Right lobe of liver (tissue), 6 donors: ENCODE results near the gene ALK. TPM values are rescaled to one million over a fixed set of nuclear protein-coding genes. Genes with fewer than 3 reads are reported as not detected.

ENCODE experiments used
- ATAC-seq, 4 donors: fragments of 200-7000 bp; cut with Tn5 transposase; one replicate each; pipeline ENCODE4 v1.9.1; 2020; ENCODE audit warnings: mild to moderate bottlenecking in 4 of 4, moderate library complexity in 4 of 4
- DNase-seq, 3 donors: peaks; one replicate each; pipeline ENCODE4 v3.0.0-alpha.2; 2020
- H3K27ac ChIP-seq, 3 donors: fragments of 200-600 bp; one replicate each; pipeline ENCODE4 v1.8.0; 2022
- H3K27me3 ChIP-seq, 2 donors: fragments of 200-600 bp; one replicate each; pipeline ENCODE4 v1.8.0; 2022
- H3K36me3 ChIP-seq, 4 donors: fragments of 200-600 bp; sonication (generic) in 1 of 4; one replicate each; pipeline versions ENCODE4 v1.5.1 to v1.8.0; 2017 to 2022; ENCODE audit warnings: control low read depth in 1 of 4
- H3K4me1 ChIP-seq, 4 donors: fragments of 200-600 bp; sonication (generic) in 1 of 4; one replicate each; pipeline versions ENCODE4 v1.5.1 to v1.8.0; 2017 to 2022; ENCODE audit warnings: control low read depth in 1 of 4
- H3K4me3 ChIP-seq, 3 donors: fragments of 200-600 bp; one replicate each; pipeline ENCODE4 v1.8.0; 2022
- H3K9me3 ChIP-seq, 4 donors: fragments of 200-600 bp; sonication (generic) in 1 of 4; one replicate each; pipeline versions ENCODE4 v1.5.1 to v1.8.0; 2017 to 2022; ENCODE audit warnings: control low read depth in 1 of 4
- POLR2A ChIP-seq: fragments of 450-650 bp; IDR thresholded peaks from one replicate; pipeline ENCODE4 v1.6.1; 2017; ENCODE audit warnings: antibody characterized with exemption, mild to moderate bottlenecking
- WGBS: methylation state at CpG from one replicate; pipeline ENCODE4 v1.1.6; 2018; ENCODE audit warnings: low coverage, low lambda C conversion rate; ENCODE audit not compliant: insufficient coverage; ENCODE audit errors: missing lambda C conversion rate; 5-methylcytosine and 5-hydroxymethylcytosine counted together
- intact Hi-C, 2 donors: fragments of 100-400 bp; cut with DNase I; formaldehyde crosslinking; loops; one replicate each; pipeline versions ENCODE4 v1.11.2 to v1.14.1; 2022
- total RNA-seq, 6 experiments: library from RNA; depleted of rRNA in 2 of 6; stranded (reverse); fragments of >200 nt in 2 of 6; fragmentation: NEBNext Ultra II Directional in 3 of 6; extraction: Animal tissue kit (Norgen Biotek cat#: 25700) in 3 of 6; gene quantifications; one replicate each; pipeline versions ENCODE4 v1.1.0 to v1.2.4, GENCODE V29; 2016 to 2023
- TF ChIP-seq, protein P1 (sequence below), 4 donors: fragments of 200-600 bp in 3 of 4; fragments of 450-650 bp in 1 of 4; IDR thresholded peaks; one replicate each; pipeline versions ENCODE4 v1.5.1 to v1.8.0; 2016 to 2022; ENCODE audit warnings: antibody characterized with exemption in 4 of 4, mild to moderate bottlenecking in 2 of 4
- donor health status: DM: no; HTN: yes; CAD: no.
- donor health status: DM: no; HTN: no; CAD: no.
- donor health status: DM: no; HTN: no; CAD: no.
- donor health status: DM: no; HTN: yes; CAD: no.
- donor health status: DM: no; HTN: yes; CAD: no.

ALK gene
- total RNA-seq, 6 experiments from 2014 or later, result 0.04 to 0.06 TPM; not detected in 4

DNA sequence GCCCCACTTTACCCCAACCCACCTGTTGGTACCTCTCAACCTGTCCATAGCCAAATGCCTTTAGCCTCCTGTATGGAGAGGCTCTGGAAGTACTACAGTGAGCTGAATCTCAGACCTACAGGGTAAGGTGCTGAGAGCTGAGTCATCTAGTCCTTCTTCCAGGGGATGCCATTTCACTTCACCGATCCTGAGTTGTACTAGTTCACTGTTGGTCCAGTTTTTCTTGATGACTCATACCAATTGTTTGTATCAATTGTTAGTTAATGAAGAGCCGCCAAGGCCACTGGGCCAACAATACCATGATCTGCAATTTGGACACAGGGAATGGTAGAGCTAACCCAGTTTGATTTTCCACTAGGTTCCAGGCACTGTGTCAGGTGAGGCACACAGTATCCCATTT is 549.2 kb downstream of the ALK start:
- 60% methylated on average over 1 of the region's 2 CpGs for whole genome bisulfite sequencing
- no peaks in the 10 kb centered on the region for H3K36me3 ChIP-seq
- ATAC-seq (no peak), DNase-seq (no peak)
- H3K4me3 ChIP-seq, result no peak overlapping the region
- intact Hi-C loops, result no loop called here
- H3K27ac ChIP-seq, result no peak overlapping the region
- no peaks in the 10 kb centered on the region for H3K27me3 ChIP-seq
- no peaks in the 10 kb centered on the region for H3K9me3 ChIP-seq
- TF ChIP-seq, protein P1, sequence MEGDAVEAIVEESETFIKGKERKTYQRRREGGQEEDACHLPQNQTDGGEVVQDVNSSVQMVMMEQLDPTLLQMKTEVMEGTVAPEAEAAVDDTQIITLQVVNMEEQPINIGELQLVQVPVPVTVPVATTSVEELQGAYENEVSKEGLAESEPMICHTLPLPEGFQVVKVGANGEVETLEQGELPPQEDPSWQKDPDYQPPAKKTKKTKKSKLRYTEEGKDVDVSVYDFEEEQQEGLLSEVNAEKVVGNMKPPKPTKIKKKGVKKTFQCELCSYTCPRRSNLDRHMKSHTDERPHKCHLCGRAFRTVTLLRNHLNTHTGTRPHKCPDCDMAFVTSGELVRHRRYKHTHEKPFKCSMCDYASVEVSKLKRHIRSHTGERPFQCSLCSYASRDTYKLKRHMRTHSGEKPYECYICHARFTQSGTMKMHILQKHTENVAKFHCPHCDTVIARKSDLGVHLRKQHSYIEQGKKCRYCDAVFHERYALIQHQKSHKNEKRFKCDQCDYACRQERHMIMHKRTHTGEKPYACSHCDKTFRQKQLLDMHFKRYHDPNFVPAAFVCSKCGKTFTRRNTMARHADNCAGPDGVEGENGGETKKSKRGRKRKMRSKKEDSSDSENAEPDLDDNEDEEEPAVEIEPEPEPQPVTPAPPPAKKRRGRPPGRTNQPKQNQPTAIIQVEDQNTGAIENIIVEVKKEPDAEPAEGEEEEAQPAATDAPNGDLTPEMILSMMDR (IDR thresholded peaks at IDR 0.05), result no peak
- no peak for TF ChIP-seq POLR2A
- no peaks in the 10 kb centered on the region for H3K4me1 ChIP-seq

DNA sequence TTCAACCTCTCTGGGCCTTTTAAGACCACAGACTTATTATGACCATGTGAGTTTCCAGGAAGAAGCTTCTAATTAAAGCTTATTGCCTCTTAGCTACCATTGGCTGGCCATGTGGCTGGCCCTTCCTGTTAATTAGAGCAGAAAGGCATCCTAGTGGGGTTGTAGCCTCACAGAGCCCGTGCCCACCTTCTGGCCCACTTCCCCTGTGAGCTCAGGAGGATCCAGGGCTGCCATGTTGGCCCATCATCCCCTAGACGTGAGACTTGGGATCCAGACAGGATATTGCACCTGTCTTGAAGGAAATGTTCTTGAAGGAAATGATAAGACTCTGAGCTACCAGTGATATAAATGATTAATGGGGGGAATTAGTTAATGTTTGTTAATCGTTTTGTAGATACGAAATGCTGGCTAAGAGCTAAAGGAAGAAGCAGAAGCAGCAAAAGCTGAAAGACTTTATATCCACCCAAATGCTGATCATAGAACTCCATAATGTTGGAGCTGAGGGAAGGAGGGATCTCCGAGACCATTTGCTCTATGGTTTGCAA is 550.7 kb downstream of the ALK start:
- DNase-seq, result no peak
- intact Hi-C loops, result no loop called here
- H3K9me3 ChIP-seq, result no peaks in the 10 kb centered on the region

DNA sequence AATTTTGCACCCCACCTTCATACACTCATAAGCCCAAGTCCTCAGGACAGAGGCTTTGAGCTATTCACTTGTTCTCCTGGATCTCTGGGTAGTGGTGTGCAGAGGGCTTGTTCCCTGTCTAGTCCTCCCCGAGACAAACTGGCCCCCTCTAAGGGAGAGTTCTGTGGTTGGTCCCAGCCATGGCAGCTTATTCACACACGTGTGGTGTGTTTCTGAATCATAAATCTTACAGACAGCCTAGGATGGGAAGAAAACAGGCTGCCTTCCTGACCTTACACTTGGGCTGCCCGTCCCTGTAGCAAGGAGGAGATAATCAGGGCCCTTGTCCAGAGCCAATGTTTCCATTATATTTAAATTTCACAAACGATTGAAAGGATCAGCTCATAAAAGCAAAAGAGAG is 551.2 kb downstream of the ALK start:
- Histone ChIP-seq H3K27me3 (no peaks in the 10 kb centered on the region), H3K9me3 (no peaks in the 10 kb centered on the region), H3K36me3 (no peaks in the 10 kb centered on the region), H3K4me1 (no peaks in the 10 kb centered on the region), H3K27ac (no peak overlapping the region), H3K4me3 (no peak overlapping the region)
- ATAC-seq (no peak), DNase-seq (no peak)
- TF ChIP-seq, protein P1 (IDR thresholded peaks at IDR 0.05), result no peak
- no peak for TF ChIP-seq POLR2A
- 32% methylated on average over 3 of the region's 4 CpGs for WGBS
- intact Hi-C loops, result no loop called here

More for the DNA sequence above, 550.7 kb downstream of the ALK start:
- no peaks in the 10 kb centered on the region for H3K36me3 ChIP-seq
- no peaks in the 10 kb centered on the region for H3K27me3 ChIP-seq
- no peak for ATAC-seq
- H3K4me3 ChIP-seq, result no peak overlapping the region
- no peak overlapping the region for H3K27ac ChIP-seq
- H3K4me1 ChIP-seq, result no peaks in the 10 kb centered on the region
- WGBS, result 41% methylated on average over 4 of the region's 5 CpGs
- no peak for TF ChIP-seq POLR2A
- TF ChIP-seq, protein P1 (IDR thresholded peaks at IDR 0.05), result no peak

DNA sequence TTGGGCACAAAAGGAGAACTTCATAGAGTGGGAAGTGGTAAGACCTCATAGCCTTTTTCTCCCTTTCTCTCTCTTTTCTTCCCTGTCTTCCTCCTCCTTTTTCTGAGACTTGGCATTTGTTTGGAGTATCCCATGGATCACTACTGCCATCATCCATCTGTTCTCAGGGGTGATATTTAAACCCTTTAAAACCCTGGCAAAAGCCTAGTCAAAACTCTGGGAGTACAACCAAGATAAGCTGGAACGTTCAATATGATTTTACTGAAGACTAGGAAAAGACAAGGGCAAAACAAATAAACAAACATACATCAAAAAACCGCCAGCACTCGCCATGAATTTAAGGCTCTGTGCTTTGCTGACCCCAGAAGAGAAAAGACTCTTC is 552.7 kb downstream of the ALK start:
- Histone ChIP-seq H3K27ac (no peak overlapping the region), H3K27me3 (no peaks in the 10 kb centered on the region), H3K9me3 (no peaks in the 10 kb centered on the region), H3K4me1 (no peaks in the 10 kb centered on the region), H3K4me3 (no peak overlapping the region), H3K36me3 (no peaks in the 10 kb centered on the region)
- intact Hi-C loops, result no loop called here
- TF ChIP-seq POLR2A, result no peak
- TF ChIP-seq, protein P1 (IDR thresholded peaks at IDR 0.05), result no peak
- DNase-seq (no peak), ATAC-seq (no peak)
- WGBS, result 33% methylated on average over 3 of the region's 3 CpGs
